ENCODE data around the gene ANKRD9.

ANKRD9 gene

GRCh38 chr14:102514987-102515733, 5.6 kb upstream of the ANKRD9 start:
- TF ChIP-seq CTCF (conservative IDR thresholded peaks at IDR 0.05; ENCODE audit: low read depth, low read length), result no peak
- no peak overlapping the region for H3K4me3 ChIP-seq (ENCODE audit: low read depth, low read length)
- no peak for DNase-seq (ENCODE audit: low read depth)

- H3K4me3 ChIP-seq (ENCODE audit: low read depth, low read length), result no peak overlapping the region
- TF ChIP-seq CTCF (conservative IDR thresholded peaks at IDR 0.05; ENCODE audit: low read depth, low read length), result no peak
- DNase-seq (ENCODE audit: low read depth), result no peak
These were observed 4.6 kb upstream of the ANKRD9 start for GRCh38 chr14:102513899-102514772.

GRCh38 chr14:102512793-102513300, 3.3 kb upstream of the ANKRD9 start:
- DNase-seq (ENCODE audit: low read depth), result no peak
- H3K4me3 ChIP-seq (ENCODE audit: low read depth, low read length), result no peak overlapping the region
- no peak for TF ChIP-seq CTCF (conservative IDR thresholded peaks at IDR 0.05; ENCODE audit: low read depth, low read length)

- TF ChIP-seq CTCF (conservative IDR thresholded peaks at IDR 0.05; ENCODE audit: low read depth, low read length), result no peak
- H3K4me3 ChIP-seq (ENCODE audit: low read depth, low read length), result no peak overlapping the region
- no peak for DNase-seq (ENCODE audit: low read depth)
These were observed 2.0 kb upstream of the ANKRD9 start for GRCh38 chr14:102511538-102511937.

GRCh38 chr14:102510616-102511520, 1.3 kb upstream of the ANKRD9 start:
- DNase-seq (ENCODE audit: low read depth), result no peak
- TF ChIP-seq CTCF (conservative IDR thresholded peaks at IDR 0.05; ENCODE audit: low read depth, low read length), result no peak
- H3K4me3 ChIP-seq (ENCODE audit: low read depth, low read length), result peak overlapping the region; percentile 67

Measured in choroid plexus epithelial cell (primary cell).